Amniotic epithelial cell (primary cell): ENCODE measurements around the gene ANKS3.

Experiments used
- DNase-seq: peaks from one replicate; pipeline ENCODE4 v3.0.0-alpha.2; 2010; ENCODE audit warnings: low read depth

Gene ANKS3, protein sequence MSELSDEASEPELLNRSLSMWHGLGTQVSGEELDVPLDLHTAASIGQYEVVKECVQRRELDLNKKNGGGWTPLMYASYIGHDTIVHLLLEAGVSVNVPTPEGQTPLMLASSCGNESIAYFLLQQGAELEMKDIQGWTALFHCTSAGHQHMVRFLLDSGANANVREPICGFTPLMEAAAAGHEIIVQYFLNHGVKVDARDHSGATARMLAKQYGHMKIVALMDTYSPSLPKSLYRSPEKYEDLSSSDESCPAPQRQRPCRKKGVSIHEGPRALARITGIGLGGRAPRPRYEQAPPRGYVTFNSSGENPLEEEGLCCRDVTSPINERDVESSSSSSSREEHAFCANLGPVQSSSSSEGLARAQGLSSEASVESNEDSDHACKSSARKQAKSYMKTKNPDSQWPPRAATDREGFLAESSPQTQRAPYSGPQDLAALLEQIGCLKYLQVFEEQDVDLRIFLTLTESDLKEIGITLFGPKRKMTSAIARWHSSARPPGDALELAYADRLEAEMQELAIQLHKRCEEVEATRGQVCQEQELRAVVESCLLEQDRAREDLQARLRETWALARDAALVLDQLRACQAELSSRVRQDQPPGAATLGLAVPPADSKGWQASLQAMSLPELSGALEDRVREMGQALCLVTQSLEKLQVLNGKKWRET

DNA sequence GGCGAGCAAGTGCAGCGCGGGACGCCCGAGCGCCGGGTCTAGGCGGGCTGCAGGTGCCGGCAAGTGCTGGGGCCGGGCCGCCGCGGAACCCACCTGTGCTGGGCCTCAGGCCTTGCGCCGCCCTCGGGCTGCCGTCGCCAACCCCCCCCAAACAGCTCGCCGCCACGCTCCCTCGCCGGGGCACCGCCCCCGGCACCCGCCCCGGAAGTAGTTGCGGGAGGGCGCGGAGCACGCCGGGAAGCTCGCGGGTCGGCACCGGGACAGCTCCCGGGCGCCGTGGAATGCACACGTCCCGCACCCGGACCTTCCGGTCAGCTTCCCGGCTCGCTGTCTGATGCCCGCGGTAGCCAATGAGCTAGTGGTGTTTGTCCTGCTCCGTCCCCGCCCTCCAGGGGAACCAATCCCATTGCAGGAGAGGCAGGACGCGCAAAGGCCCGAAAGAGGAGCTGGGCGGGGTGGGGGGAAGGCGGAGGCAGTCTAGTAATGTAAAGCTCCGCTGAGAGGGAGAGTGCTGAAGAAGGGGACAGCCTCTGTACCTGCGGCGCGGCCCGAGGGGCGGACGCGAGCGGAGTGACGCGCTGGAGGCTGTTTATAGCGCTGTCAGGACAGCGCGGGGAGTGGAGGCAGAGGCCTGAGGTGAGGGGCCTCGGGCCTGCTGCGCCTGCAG, at the start of gene ANKS3, which contains the start of gene DNAAF8:
Gene ANKS3, minus strand, starts transcription at position 209 of the 667 bp plus-strand sequence. CDS start 4,122 bp downstream, outside the sequence.
Gene DNAAF8, plus strand, starts transcription at position 475 of the 667 bp plus-strand sequence. CDS start 1,978 bp downstream, outside the sequence.
- peak; percentile 97 for DNase-seq

DNA sequence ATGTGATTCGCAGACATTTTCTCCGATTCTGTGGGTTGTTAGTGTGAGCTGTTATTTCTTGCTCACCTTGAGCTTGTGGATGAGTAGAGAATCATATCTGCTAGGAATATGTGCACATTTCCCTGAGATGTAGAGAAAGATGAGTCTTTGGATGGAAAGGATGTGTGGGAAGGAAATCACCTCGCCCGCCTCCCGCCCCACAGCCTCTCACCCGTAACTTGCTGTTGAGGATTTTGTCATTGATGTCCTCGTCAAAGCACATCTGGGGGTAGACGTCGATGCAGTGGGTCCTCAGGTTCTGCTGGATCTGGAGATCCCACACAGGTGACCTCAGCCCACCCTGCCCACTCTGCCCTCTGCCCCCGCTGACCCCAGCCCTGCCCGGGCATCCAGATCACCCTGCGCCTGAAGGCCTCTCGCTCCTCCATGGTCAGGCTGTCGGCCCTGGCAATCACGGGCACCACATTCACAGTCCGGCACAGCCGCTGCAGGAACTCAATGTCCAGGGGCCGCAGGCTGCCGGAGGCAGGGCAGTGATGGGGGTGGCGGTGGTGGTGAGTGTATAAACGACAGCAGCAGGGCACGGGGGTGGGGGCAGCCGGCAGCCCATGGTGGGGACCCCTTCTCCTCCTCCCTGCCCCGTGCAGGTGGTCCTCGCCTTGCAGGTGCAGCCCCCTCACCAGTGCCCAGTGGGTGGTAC, 49.3 kb upstream of the ANKS3 start:
- no peak for DNase-seq

DNA sequence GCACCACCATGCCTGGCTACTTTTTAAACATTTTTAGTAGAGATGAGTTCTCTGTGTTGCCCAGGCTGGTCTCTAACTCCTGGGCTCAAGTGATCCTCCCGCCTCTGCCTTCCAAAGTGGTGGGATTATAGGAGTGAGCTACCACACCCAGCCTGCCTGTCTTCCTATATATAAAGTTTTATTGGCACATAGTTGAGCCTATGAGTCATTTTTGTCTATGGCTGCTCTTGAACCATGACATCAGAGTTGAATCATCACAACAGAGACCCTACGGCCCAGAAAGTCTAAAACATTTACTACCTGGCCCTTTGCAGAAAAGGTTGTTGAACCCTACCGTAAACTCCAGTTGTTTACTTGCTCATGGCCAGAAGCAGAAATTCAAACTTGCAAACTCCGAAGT, 46.2 kb upstream of the ANKS3 start:
- peak; percentile 11 for DNase-seq

DNA sequence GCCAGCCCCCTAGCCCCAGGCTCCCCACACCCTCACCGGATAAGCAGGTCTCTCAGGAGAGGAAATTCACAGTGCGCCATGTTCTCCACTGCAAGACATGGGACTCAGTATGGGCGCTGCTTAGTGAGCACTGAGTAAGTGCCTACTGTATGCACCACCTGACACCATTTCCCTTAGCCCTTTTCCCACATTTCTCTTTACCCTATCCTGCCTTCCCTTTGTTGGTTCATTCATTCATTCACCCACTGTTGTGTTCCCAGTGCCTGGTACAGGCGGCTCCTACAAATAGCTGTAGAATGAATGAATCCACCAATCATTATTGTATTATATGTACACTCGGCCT, 44.0 kb upstream of the ANKS3 start:
- DNase-seq, result no peak

DNA sequence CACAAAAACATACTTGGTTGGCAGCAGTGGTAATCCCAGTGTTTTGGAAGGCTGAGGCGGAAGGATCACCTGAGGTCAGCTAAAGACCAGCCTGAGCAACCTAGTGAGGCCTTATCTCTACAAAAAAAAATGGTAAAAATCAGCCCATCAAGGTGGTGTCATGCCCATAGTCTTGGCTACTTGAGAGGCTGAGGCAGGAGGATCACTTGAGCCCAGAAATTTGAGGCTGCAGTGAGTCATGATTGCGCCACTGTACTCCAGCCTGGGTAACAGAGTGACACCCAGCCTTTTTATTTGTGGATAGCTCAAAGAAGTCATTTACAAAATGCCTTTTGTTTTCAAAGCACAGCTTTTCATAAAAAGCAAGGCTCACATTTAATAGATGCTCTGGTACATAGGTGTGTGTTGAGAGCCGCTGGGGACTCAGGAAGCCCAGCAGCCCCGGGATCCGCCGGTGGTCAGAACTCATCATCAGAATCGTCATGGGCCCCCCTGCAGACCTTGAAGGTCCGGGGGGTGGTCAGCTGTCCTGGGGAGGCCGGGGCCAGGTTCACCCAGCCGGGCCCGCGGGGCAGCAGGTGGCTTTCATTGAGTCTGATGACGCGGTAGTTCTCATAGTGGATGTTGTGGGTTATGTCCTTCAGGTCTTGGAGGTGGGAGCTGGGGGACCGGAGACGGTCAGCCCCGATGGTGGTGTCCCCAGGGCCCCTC, 43.4 kb upstream of the ANKS3 start:
- DNase-seq, result no peak

DNA sequence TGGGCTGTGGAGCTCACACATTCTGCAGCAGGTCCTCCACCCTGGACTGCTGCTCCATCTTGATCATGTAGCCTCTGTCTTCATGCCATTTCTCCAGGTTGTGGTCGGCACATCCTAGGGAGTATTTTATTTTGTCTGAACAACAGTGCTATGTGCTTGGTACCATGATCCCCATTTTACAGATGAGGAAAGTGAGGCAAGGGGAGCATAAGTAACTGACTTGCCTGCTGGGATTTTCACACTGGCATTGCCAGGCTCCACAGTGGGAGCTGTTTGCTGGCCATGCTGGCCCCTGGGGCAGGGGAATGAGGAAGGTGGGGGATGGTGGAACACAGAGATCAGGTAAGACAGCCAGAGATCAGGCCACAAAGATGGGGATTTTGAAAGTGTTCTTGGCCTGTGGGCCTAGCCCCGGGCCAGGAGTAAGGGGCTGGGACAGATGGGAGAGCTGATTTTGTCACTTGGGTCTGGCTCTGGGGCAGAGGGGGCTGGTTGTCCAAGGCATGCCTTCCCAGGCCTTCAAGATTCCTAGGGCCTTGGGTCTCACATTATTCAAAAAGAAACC, 42.2 kb upstream of the ANKS3 start:
- no peak for DNase-seq

DNA sequence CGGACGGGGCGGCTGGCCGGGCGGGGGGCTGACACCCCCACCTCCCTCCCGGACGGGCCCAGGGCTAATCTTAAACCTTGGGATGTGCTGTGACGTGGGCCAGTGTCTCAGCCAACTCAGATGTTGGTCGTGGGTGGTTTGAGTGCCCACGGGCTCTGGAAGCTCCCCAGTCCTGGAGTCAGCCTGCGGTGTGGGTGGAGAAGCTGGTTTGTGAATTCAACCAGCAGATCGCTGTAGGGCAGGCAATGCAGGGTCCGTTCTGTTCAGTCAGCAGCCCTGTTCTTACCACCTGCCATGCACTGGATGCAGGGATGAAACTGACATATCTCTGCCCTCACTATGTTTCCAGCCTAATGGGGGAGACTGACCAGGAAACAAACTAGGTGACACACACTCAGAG, 40.9 kb upstream of the ANKS3 start:
- DNase-seq, result no peak

DNA sequence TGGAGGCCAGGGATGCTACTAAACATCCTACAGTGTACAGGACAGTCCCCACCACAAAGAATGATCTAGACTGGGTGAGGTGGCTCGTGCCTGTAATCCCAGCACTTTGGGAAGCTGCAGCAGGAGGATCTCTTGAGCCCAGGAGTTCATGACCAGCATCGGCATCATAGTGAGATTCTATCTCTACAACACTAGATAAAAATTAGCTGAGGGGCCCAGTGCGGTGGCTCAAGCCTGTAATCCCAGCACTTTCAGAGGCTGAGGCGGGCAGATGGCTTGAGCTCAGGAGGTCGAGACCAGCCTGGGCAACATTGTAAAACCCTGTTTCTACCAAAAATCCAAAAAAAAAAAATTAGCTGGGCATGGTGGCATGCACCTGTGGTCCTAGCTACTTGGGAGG, 38.3 kb upstream of the ANKS3 start:
- DNase-seq, result no peak

DNA sequence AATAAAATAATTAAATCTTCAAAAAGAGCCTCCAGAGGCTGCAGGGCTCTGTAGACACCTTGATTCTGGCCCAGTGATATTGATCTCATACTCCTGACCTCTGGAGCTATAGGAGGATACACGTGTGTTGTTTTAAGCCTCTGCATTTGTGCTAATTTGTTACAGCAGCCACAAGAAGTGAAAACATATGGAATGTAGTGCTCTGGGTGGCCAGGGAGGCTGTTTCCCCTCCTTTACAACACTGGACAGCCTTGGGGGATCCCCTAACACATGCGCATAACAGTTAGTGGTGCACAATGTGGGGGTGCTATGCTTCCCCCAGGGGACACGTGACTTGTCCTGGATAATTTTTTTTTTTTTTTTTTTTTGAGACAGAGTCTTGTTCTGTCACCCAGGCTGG, 37.6 kb upstream of the ANKS3 start:
- DNase-seq, result no peak

DNA sequence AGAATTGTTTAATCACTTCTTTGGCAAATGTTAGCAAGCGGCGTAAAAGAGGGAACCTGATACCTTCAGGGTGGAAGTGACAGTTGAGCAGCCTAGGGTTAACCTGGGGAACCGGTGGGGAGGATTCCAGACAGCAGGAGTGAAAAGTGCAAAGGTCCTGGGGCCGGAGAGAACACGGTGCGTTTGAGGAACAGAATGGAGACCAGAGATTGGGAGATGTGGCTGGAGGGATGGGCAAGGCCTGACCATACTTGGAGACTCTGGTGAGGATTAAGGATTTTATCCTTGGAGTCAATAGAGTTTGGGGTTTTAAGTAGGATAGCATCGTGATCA, 35.2 kb upstream of the ANKS3 start:
- DNase-seq, result no peak

DNA sequence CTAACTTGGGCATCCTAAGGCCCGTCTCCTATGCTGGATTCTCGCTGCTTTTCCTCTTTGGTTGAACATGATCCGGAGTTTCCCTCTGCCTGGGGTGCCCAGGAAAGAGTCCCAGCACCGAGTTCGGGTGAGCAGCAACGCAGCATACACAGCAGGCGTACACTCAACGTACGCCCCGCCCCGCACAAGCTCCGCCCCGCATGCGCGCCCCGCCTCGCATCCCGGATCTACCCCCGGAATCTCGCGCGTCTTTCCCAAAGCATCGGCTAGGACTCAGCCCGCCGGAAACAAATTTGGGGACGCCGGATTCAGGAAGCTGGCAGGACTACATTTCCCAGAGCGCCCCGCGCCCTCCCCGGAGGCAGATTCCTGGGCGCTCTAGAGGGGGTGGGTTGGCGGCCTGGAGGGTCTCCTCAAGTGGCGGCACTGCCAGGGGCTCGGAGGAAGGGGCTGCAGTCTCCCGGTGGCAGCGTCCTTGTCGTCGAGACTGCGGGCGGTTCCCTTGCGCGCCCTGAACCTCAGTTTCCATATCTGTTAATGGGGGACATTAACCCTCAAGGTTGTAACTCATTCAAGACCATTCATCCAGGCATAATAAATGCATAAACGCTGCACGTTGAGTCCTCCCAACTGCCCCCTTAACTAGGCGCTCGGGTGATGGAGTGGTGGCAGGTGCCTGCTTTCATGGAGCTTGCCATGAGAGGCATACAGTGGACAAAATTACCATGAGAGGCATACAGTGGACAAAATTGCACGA, 34.7 kb upstream of the ANKS3 start:
- DNase-seq, result peak; percentile 91

DNA sequence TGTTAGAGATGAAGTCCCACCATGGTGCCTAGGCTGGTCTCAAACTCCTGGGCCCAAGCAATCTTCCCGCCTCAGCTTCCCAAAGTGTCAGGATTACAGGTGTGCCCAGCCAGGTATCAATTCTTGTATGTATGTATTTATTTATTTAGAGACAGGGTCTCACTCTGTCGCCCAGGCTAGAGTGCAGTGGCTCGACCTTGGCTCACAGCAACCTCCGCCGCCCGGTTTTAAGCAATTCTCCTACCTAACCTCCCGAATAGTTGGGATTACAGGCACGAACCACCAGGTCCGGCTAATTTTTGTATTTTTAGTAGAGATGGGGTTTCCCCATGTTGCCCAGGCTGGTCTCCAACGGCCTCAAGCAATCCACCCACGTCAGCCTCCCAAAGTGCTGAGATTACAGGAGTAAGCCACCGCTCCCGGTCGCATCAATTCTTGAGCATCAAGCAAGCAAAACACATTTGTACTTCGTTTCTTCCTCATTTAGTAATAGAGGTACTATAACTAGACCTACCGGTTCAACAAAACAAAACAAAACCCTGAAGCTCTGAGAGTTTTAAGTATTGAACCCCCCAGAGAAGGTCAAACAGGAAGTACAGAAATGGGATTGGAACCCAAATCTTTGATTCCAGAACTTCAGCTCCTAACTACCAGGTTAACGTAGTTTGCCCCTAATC, 33.9 kb upstream of the ANKS3 start:
- DNase-seq, result peak; percentile 23

DNA sequence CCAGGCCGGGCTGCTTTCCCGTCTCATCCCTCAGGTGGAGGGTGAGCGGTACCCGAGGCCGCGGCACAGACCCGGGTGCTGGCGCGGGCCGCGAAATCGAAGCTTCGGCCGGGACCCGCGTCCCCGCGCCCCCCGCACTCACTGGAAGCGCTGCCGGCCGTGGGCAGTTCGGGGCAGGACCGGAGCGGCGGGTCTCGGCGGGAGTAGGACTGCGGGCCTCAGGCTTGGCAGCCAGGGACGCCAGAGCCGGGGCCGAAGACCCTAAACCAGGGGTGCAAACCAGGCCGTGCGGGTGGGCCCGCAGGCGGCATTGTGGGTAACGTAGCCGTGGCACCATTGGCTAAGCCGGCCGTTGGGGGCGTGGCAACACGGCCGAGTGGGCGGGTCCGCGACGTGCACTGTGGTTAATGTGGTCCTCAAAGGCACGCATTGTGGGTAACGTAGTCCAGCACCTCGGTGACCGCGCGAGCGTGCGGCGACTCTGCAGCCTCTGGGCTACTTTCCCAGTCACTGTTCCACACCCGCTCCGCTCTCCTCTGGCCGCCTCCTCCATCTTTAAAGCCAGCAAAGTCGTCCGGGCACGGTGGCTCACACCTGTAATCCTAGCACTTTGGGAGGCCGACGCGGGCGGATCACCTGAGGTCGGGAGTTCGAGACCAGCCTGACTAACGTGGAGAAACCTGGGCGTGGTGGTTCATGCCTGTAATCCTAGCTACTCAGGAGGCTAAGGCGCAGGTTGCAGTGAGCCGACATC, 33.0 kb upstream of the ANKS3 start, which contains the start of gene ZNF500:
Gene ZNF500, minus strand, starts transcription at position 288 of the 754 bp plus-strand sequence. CDS start 1,184 bp downstream, outside the sequence.
- DNase-seq, result peak; percentile 93

DNA sequence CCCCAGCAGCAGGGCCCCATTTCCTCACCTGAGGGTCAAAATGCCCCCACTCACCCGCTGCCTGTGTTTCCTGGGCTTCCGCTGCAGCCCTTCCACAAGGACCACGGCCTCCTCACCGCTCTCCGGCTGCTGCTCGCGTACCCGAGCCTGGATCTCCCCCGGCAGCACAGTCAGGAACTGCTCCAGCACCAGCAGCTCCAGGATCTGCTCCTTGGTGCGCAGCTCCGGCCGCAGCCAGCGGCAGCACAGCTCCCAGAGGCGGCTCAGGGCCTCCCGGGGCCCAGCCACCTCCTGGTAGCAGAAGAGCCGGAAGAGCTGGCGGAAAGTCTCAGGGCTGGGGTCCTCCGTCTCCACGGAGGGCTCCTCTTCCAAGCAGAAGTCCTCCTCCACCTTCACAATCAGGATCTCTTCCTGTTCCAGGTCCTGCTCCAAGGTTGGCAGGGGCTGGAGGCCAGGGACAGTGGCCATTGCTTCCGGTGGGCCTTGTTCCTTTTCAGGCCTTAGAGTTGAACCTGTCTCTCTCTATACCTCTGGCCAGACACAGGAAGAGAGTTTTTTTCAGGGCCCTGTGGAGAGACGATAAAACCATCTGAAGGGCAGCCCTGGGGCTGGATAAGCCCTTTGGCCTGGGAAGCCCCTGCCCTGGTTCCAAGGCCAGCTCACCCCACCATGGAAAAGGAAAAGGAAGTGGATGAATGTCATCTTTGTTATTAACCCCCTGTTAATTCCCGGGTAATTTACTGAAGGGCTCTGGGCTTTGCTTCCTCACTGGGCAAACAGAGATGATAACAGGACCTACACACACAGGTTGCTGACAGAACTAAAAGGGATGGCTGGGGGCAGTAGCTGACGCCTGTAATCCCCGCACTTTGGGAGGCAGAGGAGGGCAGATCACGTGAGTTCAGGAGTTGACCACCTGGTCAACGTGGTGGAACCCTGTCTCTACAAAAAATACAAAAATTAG, 31.7 kb upstream of the ANKS3 start:
- no peak for DNase-seq

DNA sequence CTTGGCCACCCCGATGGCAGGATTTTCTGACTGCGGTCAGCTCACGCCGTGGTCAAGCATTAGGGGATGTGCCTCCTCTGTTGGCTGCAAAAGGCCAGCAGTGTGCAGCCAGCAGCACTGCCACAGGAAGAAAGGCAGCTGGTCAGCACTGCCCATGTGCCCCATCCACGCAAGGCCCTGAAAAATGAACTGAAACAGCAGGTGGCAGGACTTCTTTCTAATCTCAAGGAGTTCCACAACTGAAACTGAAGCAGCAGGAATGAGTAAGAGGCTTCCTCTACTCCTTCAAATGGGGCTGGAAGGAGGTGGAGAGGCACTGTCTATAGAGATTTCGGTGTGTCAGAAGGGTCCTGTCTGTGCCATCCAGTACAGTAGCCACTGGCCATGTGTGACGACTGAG, 29.7 kb upstream of the ANKS3 start:
- DNase-seq, result no peak

DNA sequence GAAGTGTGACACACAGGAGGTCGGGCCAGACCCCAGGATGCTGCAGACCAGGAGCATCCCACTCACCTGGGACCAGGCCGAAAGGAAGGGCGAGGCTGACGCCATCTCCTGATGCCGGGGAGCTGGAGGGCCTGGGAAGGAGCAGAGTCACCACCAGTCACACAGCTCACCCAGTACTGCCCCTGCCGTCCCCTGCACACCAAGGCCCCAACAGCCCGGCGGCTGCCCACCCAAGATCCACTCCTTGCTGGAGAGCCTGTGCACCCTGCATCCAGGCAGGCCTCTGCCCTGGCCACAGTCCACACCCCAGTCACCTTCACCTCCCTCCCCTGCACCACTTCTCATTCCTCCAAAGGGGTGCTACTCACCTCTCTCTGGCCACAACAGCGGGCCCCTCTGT, 28.1 kb upstream of the ANKS3 start:
- DNase-seq, result no peak

DNA sequence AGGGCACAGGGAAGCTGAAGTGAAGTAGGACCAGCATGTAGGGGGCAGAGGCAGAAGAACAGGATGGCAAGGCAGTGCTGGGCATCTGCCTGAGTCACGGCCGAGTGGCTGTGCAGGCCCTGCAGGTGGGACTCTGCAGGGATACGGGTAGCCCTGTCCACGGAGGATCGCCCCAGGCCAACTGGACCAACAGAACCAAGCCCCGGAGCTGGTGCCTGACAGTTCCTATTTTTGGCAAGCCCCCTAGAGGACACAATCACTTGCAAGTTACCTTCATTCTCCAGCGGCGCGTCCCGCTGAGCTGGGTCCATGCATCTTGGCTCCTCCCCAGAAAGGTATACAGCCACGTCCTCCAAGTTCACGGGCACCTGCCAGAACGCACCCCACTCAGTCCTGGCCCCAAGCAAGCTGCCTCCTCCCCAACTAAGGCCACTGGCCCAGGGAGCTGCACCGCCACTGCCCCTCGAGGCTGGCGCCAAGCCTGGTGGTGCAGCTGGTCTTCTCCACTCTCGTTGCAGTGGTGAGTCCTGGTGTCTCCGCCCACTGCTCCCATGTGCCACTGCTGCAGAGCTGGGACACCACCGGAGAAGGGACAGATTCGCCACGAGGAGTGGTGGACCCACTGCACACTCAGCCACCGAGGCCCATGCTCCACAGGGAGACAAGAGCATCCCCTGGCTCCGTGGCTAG, 26.3 kb upstream of the ANKS3 start:
- DNase-seq, result no peak

DNA sequence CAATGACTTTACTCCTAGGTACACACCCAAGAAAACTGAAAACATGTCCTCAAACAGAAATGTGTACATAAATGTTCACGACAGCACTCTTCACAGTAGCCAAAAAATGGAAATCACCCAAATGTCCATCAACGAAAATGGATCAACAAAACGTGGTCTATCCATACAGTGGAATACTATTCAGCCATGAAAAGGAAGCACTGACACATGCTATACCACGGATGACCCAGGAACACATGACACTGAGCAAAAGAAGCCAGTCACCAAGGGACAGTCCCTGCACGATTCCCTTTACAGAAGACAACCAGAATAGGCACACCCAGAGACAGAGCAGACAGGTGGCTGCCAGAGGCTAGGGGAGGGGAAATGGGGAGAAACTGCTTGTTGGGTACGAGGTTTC, 21.6 kb upstream of the ANKS3 start:
- no peak for DNase-seq
